Ovary (tissue), 9 donors: ENCODE measurements around the gene CDHR1. TPM values are rescaled to one million over a fixed set of nuclear protein-coding genes. Genes with fewer than 3 reads are reported as not detected.
A peak's percentile ranks its signal among the peaks of the same experiment; 100 is the strongest.

ENCODE experiments used
- DNase-seq, 5 donors: peaks; one replicate each; pipeline ENCODE4 v3.0.0-alpha.2; 2019 to 2020
- H3K27ac ChIP-seq, 2 donors: fragments of 200-600 bp; one replicate each; pipeline versions ENCODE4 v1.5.1 to v1.8.0; 2019 to 2022
- H3K27me3 ChIP-seq: fragments of 200-600 bp; one replicate; pipeline ENCODE4 v1.8.0; 2022
- H3K36me3 ChIP-seq: fragments of 200-600 bp; sonication (generic); one replicate; pipeline ENCODE4 v1.5.1; 2019
- H3K4me1 ChIP-seq: one replicate; pipeline ENCODE4 v1.8.1; 2013; ENCODE audit warnings: mild to moderate bottlenecking, moderate library complexity; ENCODE audit not compliant: insufficient read depth
- H3K4me3 ChIP-seq: fragments of 200-600 bp; sonication (generic); one replicate; pipeline ENCODE4 v1.5.1; 2017
- H3K9me3 ChIP-seq, 2 donors: fragments of 200-600 bp in 1 of 2; sonication (generic) in 1 of 2; one replicate each; pipeline versions ENCODE4 v1.5.1 to v1.8.1; 2013 to 2019; ENCODE audit warnings: mild to moderate bottlenecking in 1 of 2, moderate library complexity in 1 of 2
- CTCF ChIP-seq, 3 donors: fragments of 450-650 bp in 2 of 3; fragments of 200-600 bp in 1 of 3; IDR thresholded peaks; one replicate each; pipeline versions ENCODE4 v1.5.1 to v1.8.0; 2016 to 2022; ENCODE audit warnings: antibody characterized with exemption in 3 of 3, mild to moderate bottlenecking in 1 of 3
- EP300 ChIP-seq: sonication (generic); formaldehyde crosslinking; IDR thresholded peaks from one replicate; pipeline ENCODE4 v1.6.1; 2017; ENCODE audit warnings: antibody characterized with exemption
- POLR2A ChIP-seq: fragments of 450-650 bp; IDR thresholded peaks from one replicate; pipeline ENCODE4 v1.6.1; 2017; ENCODE audit warnings: antibody characterized with exemption, mild to moderate bottlenecking, moderate library complexity
- WGBS, 3 donors: extraction: QIAGEN DNeasy Blood & Tissue Kit in 1 of 3; methylation state at CpG; one replicate each; pipeline versions ENCODE4 v1.1.5 to v1.1.7; 2013 to 2017; 5-methylcytosine and 5-hydroxymethylcytosine counted together
- intact Hi-C, 4 donors: fragments of 100-400 bp; cut with DNase I; formaldehyde crosslinking; loops; one replicate each; pipeline versions ENCODE4 v1.11.0 to v1.15.1; 2022 to 2023
- polyA plus RNA-seq, 2 donors: library from polyadenylated mRNA; stranded (reverse); fragments of 200-250 nt in 1 of 2; fragments of 350-450 nt in 1 of 2; fragmentation: Illumina TruSeq in 1 of 2; extraction: RNeasy Lipid Tissue Mini Kit (QIAGEN cat#74804) in 1 of 2; gene quantifications; one replicate each; pipeline ENCODE4 v1.2.3, GENCODE V29; 2013 to 2014
- total RNA-seq, 7 donors: library from RNA; depleted of rRNA in 2 of 7; stranded (reverse); fragments of >200 nt in 2 of 7; fragmentation: NEBNext Ultra II Directional in 3 of 7; extraction: Animal tissue kit (Norgen Biotek cat#: 25700) in 3 of 7; gene quantifications; one replicate each; pipeline versions ENCODE4 v1.1.0 to v1.2.4, GENCODE V29; 2016 to 2023
- donor health status: DM: no; HTN: no; CAD: no; lungs with moderate emphysema.
- donor health status: DM: no; HTN: no; CAD: no.
- donor health status: Bipolar disorder and iron deficiency.
- donor health status: DM: yes; HTN: yes; CAD: no.
- donor health status: DM: no; HTN: no; CAD: no.
- donor health status: DM: yes; HTN: yes; CAD: no.

Gene CDHR1
- total and polyA plus RNA-seq, 9 donors, result 0.08 to 2.2 (median 0.69) TPM

GRCh38 chr10:84248794-84249193 lies 54.5 kb downstream of the CDHR1 start:
- Histone ChIP-seq H3K4me1 (no peaks in the 10 kb centered on the region), H3K36me3 (no peaks in the 10 kb centered on the region), H3K4me3 (no peak overlapping the region), H3K27me3 (no peaks in the 10 kb centered on the region), H3K9me3 (no peaks in the 10 kb centered on the region), H3K27ac (no peak overlapping the region)
- TF ChIP-seq CTCF (IDR thresholded peaks at IDR 0.05), result no peak
- TF ChIP-seq EP300, result no peak
- no peak for TF ChIP-seq POLR2A
- intact Hi-C loops, result no loop called here
- DNase-seq, result no peak
- 65 to 73% (median 72%) methylated on average over 12 of the region's 12 CpGs for WGBS, 3 donors

DNA sequence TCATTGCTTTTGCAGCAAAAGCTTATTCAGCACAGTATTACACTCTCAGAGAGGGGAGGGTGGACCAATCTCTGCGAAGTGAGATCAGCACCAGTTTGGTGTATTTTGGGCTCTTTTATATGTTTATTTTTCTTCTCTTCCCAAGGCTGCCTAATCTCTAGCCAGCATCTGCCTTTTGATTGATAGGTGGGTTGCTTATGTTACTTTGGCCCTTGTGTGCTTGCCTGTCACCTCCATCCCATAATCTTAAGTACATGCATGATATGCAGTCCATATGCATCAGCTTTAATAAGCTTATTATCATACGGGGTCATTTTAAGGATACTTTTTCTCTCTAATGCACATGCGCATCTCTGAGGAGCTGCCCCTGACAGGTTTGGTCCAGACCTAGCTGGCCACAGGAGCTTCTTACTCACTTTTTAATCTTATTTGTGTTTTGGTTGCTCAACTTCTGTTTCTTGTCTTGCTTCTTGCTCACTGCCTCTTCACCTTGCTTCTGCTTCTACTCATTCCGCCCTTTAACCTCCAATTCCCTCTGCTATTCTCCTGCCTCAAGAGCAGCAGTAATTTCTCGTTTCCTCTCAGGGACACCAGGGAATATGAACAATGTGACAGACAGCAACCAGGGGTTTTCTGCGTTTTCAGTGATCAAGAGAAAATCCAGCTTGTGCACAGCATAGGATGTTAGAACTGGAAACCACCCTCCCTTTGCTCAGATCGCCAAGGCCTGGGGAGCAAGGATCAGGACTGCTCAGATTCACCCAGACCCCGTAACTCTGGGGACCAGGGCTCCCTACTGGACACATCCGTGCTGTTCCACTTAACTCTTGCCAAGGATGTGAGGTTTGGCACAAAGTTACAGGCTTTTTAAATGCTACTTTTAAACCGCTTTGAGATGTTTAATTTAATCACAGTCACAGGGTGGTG lies 60.5 kb downstream of the CDHR1 start:
- TF ChIP-seq POLR2A (no peak), EP300 (no peak), CTCF (IDR thresholded peaks at IDR 0.05) (no peak)
- Histone ChIP-seq H3K36me3 (no peaks in the 10 kb centered on the region), H3K27me3 (no peaks in the 10 kb centered on the region), H3K4me1 (no peaks in the 10 kb centered on the region), H3K9me3 (no peaks in the 10 kb centered on the region), H3K4me3 (no peak overlapping the region), H3K27ac (no peak overlapping the region)
- 54 to 60% (median 55%) methylated on average over 10 of the region's 10 CpGs for WGBS, 3 donors
- no peak for DNase-seq
- intact Hi-C loops, result loop anchor here in 1 of 4 donors (5.0 kb wide), 1 partner anchor 253 kb away; no protein-coding TSS in a partner anchor

GRCh38 chr10:84256510-84257342 lies 62.4 kb downstream of the CDHR1 start:
- no peaks in the 10 kb centered on the region for H3K36me3 ChIP-seq
- no peaks in the 10 kb centered on the region for H3K4me1 ChIP-seq
- H3K4me3 ChIP-seq, result no peak overlapping the region
- no peaks in the 10 kb centered on the region for H3K27me3 ChIP-seq
- peak in 2 of 5 donors; percentile 26 to 47 for DNase-seq
- 35 to 46% (median 37%) methylated on average over 35 of the region's 35 CpGs for WGBS, 3 donors
- no peak overlapping the region for H3K27ac ChIP-seq
- H3K9me3 ChIP-seq, result no peaks in the 10 kb centered on the region
- no peak for TF ChIP-seq CTCF (IDR thresholded peaks at IDR 0.05)
- no peak for TF ChIP-seq POLR2A
- no peak for TF ChIP-seq EP300
- intact Hi-C loops, result no loop called here

GRCh38 chr10:84257343-84258020 lies 63.1 kb downstream of the CDHR1 start:
- H3K27me3 ChIP-seq, result no peaks in the 10 kb centered on the region
- TF ChIP-seq EP300 (no peak), POLR2A (no peak), CTCF (IDR thresholded peaks at IDR 0.05) (no peak)
- no peak overlapping the region for H3K27ac ChIP-seq
- 73 to 75% (median 75%) methylated on average over 15 of the region's 15 CpGs for WGBS, 3 donors
- H3K4me3 ChIP-seq, result no peak overlapping the region
- intact Hi-C loops, result no loop called here
- no peak for DNase-seq
- no peaks in the 10 kb centered on the region for H3K4me1 ChIP-seq
- no peaks in the 10 kb centered on the region for H3K9me3 ChIP-seq
- H3K36me3 ChIP-seq, result no peaks in the 10 kb centered on the region
